HG02884 (cell line): Measurements from ENCODE around the gene SPOCK3.

ENCODE experiments used
- ATAC-seq: cut with Tn5 transposase; IDR thresholded peaks from one replicate; pipeline ENCODE4 v1.9.1; 2021; ENCODE audit warnings: mild to moderate bottlenecking, moderate library complexity; ENCODE audit not compliant: unreplicated experiment

The SPOCK3 gene

DNA sequence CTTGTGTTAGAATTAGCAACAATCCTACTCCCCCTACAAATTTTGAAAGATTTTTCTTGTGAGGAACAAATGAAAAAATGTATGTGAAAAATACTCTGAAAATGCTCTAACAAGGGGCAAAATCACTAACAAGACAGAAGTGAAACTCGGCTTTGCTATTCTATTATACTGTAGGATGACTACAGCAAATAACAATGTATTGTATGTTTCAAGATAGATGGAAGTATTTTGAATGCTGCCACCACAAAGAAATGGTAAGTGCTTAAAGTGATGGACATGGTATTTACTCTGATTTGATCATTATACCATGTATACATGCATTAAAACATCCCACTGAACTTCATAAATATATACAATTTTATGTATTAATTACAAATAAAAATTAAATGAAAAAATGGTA lies 192.8 kb downstream of the SPOCK3 start:
- no peak for ATAC-seq

DNA sequence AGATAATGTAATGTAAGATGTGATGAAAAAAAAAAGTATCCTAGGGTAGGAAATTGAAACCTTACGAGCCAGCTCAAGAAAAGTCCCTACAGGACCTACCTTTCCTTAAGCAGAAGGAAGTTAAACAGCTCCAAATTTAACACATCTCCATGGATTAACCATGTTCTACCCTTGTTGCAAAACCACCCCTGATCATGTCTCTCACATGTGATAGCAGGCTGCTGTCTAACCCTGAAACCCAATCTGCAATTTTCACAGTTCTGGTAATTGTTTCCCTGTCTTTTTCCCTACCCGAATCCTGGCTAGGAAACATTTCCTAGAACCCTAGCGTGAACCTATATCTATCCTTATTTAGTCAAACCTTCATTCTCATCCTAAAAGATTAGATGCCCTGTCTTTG lies 198.9 kb downstream of the SPOCK3 start:
- no peak for ATAC-seq

DNA sequence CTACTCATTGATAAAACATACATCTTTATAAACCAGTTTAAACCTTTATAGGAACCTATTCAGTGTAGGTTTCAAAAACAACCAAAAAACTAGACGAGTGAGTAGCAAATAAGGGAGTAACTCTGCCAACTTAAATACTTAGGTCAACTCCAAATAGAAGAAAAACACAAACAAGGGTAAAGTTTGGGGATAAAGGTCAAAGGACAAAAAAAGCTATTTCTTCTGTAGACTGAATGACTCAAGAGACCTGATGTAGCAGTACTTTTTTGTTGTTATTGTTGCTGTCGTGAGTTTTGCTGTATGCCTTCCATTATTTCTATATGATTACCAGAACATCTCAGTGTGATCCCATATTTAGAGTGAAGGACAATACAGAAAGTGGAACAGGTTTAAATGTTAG lies 199.3 kb downstream of the SPOCK3 start:
- ATAC-seq, result no peak

DNA sequence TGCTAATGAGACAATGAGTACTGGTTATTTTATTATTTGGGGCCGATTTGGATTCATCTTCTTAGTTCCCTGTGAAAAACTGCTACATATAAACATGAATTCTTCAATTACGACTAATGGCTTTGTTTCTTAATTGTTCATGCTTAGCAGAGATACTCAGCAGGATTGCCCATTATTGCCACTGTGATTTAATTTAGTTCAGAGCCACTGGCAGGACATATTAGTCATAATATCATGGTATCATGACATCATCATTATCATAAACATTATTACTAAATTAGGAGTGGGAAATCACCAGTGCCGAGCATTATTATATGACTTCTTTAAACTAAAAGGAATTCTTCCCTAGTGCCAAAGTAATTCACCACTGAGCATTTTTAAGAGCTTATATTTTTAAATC lies 201.4 kb downstream of the SPOCK3 start:
- ATAC-seq, result no peak

DNA sequence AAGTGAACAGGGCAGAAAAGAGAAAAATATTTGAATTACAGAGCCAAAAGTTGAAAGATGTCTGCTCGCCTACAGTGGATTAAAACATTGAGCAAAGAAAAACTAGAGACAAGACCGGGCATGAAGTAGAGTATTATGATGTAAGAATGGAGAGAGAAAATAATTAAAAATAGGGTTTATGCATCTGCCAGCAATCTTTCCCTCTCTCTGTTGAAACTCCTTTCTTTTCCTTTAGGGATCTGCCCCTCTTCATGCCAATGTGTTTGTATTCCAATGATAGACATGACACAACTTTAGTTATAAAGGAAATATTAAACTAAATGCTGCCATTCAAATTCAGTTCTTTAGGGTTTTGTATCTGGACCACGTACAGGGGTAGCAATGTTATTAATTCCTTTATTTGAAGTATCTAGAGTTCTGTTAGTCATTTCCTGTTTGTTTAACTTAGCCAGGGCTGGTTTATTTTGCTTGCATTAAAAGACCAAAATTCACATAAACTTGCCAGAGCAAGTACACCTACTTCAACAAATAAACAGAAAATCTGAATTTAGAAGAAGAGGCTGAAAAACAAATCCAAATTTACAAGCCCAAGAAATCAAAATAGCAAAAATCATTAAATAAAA lies 202.6 kb downstream of the SPOCK3 start:
- no peak for ATAC-seq

DNA sequence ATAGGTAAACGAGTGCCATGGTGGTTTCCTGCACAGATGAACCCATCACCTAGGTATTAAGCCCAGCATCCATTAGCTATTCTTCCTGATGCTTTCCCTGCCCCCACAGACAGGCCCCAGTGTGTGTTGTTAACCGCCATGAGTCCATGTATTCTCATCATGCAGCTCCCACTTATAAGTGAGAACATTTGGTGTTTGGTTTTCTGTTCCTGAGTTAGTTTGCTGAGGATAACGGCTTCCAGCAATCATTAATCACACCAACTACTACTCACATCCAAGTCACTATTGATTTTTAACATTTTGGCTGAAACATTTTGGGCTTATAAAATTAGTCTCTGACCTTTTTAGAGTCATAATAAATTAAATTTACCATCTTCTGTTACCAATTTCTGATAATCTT lies 205.3 kb downstream of the SPOCK3 start:
- no peak for ATAC-seq

DNA sequence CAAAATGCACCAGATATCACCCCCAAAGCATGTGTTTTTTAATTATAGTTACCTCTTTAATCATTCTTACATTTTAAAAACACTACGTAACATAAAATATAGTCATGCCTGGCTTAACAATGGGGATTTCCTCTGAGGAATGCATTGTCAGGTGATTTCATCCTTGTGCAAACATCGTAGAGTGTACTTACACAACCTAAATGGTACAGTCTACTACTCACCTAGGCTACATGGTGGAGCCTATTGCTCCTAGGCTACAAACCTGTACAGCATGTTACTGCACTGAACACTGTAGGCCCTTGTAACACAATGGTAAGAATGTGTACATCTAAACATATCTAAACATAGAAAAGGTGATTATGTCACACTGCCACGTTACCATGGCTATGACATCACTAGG lies 208.6 kb downstream of the SPOCK3 start:
- ATAC-seq, result no peak

DNA sequence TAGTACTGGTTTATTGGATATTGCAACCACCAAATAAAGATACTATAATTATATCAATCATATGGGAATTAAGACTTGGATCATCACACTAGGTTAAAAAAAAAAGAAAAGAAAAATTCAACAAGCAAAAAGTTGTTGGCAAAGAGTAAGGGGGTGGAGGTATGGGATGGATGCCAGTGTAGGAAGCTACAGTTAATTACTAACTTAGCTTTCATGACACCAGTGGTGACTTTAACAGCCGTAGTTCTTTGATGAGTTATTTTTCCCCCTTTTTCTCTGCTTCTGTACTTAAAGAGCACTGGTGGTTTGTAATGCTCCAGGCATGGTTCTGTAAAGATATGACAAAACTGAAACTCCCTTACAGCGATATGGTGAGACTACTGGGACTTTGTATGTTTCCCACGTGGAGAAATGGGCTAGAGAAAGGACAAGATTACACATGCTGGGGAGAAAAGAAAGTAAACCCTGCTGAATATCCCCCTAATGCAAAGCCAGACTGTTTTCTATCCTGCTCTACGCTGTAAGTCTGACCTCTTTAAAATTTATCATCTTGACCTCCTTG lies 210.8 kb downstream of the SPOCK3 start:
- no peak for ATAC-seq

DNA sequence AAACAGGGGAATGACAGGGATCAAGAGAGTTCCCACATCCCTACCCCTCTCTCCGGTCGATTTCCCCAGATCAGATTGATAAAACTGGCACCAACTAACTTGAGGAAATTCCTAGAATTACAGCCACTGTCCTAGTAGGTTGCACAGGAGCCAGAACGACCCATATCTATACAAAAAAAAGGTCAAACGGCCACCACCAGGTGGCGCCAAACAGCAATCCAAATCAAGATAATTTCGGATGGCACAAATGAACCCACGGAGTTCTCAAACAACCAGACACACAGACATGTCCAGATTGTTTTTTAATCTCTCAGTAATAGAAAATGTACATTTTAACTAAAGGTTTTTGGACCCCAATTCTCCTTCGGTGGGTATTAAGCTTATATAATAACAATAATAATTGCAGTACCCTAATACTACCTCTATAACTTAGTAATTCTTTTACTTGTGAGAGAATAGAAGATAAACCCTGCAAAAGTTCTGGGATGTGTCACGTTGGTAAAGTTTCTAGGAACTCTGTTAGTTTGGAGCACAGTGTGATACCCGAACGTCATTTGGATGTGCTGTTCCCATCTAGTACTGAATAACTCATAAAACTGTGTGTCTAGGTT lies 212.6 kb downstream of the SPOCK3 start:
- peak; percentile 57 for ATAC-seq

DNA sequence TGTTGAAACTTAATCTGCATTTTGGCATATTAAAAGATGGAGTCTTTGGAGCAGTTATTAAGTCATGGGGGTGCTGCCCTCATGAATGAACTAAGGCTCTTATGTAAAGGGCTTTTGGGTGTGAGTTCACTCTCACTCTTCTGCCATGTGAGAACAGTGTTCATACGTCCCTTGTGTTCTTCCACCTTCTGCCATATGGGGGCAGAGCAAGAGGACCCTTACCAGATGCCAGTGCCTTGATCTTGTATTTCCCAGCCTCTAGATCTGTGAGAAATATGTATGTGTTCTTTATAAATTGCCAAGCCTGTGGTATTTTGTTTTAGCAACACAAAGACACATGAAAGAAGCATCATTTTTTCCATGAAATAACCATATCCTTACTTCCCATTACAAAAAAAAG lies 213.9 kb downstream of the SPOCK3 start:
- no peak for ATAC-seq

DNA sequence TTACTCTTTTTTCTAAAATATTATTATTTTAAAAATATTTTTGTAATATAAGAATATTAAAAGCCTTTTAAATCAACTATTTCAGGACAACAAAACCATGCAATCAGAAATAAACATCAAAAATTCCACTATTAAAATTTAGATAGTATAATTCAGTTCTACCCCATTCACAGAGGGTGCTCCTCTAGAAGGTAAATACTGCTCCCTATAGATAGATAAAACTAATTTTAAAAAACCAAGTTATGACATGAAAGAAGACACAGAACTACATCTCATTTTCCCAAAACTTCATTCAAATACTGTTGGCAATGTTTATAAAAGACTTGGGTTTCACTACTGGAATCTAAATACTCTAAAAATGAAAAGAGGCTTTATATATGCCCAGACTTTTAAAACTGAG lies 219.3 kb downstream of the SPOCK3 start:
- ATAC-seq, result no peak

DNA sequence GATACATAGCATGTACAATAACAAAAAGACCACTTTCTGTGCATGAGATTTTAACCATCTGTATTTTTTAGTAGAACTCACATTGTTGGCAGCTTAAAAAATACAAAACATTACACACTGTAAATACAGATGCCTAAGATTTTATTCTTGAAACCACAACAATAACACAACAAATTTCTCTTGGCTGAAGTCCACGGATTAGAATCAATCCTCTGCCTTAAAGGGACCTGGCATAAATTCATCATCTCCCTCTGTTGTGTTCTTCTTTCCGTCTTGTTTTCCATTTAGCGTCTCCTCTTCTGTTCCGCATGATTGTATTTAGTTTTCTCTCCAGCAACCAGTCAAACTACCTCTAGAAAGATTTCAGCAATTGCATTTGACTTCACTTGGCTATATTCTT lies 231.0 kb downstream of the SPOCK3 start:
- ATAC-seq, result no peak

DNA sequence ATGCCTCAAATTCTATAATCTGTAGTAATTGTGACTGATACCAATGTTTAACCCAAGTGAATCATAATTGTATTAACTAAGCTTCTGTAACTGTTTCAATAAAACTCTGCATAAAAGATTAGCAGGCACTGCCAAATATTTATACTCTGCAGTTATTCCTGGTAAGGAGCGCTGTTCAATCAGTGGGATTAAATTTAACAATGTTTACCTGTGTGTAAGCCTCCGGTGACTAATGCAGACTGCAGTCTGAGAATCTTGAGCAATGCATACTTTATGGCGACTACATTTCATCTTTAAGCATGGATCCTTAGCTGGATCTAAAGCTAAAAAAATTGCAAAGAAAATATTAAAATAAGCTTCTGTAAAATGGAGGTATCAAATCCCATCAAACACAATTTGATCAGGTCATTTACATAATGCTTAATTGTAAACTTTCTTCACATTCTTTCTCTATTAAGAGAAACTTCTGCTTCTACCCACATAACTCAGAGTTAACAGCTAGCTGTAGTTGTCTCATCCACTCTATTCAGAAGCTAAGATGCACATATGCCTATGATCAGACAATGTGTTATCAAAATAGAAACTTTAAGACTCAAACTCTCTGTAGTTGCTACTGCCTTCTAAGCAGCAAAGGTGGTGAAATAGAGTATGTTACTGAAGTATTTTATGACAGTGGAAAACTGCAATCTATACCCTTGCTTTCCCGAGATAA lies 234.0 kb downstream of the SPOCK3 start:
- ATAC-seq, result no peak

DNA sequence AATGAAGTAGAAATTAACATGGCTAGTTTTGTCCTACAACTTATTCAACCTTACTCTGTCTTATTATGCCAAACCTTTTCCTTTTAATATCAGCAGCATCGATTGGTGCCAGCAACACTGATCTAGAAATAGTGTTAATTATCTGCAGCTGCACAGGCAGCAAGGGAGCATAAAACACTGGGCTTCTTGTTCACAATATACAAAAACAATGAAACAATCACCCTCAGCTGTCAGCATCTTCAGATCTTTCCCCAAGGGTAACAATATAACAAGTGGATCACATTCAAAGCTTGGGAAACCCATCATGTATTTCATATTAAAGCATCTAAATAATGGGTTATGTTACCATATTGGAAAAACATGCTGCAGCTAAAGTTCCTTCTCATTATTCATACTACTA lies 238.1 kb downstream of the SPOCK3 start:
- no peak for ATAC-seq

DNA sequence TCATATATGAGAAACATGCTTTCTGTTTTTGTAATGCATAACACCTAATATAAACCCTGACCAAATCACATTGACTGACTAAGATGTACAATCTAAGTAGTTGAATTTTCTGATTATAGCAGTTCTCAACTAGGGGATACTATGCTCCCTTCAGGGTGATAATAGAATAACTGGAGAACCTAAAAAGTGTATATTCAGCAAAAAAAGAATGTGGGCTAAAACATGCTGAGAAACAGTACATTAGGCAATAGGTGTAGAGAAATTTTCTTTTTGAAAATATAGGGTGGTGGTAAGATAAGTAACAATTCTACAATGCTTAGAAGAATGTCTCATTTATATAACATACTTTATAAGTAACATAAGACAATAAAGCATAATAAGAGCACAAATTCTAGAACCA lies 239.6 kb downstream of the SPOCK3 start:
- no peak for ATAC-seq

DNA sequence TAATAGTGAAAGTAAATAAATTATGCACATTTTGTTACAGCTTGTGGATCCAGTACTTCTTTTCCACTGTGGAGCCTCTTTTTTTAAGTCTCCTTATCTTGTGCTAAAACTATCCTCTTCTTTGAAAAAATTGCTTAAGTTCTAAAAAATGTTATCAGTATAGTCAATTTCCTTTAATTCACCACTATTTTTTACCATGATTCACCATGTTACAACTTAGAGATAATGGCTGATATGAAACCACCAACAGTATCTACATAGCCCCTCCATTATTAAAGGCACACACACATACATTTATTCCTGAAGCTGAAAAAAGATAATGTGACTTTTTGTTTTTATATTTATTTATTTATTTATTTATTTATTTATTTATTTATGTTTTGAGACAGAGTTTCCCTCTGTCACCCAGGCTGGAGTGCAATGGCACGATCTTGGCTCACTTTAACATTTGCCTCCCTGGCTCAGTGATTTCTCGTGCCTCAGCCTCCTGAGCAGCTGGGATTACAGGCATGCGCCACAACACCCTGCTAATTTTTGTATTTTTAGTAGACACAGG lies 243.2 kb downstream of the SPOCK3 start:
- no peak for ATAC-seq

DNA sequence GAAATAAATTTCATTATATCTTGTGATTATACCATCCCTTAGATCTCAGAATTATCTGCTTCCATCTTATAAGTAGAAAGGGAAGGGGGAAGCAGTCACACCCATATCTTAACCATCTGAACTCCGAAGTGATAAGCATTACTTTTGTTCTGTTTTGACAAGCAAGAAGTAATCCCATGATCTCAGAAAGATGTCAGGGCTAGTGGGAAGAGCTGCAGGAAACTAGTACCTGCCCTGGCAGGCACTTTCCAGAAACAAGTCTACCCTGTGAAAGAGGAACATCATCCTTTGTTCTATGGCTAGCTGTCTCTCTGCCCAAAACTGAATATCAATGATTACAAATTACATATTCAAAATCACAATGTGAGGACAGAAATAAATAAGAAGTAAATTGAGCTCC lies 244.4 kb downstream of the SPOCK3 start:
- no peak for ATAC-seq

DNA sequence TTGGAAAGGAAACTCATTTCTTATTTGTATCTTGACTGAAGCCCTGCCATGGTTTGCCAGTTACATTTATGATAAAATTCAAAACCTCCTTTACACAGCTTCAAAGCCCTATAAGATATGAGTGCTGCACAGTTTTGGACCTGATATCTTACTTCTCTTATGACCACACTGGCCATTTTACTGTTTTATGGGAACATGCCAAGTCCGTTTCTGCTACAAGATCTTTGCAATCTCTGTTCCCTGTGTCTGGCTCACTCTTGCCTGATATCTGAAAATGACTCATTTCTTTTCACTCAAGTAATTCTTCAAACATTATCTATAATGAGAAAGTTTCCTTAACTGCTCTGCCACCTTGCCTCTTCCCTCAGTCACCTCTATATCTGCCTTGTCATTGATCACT lies 247.3 kb downstream of the SPOCK3 start:
- ATAC-seq, result no peak

DNA sequence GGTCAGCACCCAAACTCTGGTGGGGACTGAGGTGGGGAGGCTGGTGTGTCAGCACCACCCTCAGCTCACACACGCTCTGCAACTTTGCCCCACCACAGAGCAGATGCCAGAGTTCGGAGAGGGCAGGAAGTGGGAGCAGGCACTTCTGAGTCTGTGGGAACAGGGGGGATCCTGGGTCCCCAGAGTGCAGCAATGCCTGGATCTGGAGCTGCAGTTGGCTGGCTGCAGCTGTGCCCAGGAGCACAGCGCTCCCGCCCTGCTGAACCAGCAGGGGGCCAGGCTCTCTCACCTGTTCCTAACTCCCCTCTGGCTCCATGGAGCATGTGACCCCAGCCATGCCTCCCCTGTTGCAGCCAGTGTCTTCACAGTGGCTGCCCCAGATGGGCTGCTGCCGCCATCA lies 252.4 kb downstream of the SPOCK3 start:
- ATAC-seq, result no peak

DNA sequence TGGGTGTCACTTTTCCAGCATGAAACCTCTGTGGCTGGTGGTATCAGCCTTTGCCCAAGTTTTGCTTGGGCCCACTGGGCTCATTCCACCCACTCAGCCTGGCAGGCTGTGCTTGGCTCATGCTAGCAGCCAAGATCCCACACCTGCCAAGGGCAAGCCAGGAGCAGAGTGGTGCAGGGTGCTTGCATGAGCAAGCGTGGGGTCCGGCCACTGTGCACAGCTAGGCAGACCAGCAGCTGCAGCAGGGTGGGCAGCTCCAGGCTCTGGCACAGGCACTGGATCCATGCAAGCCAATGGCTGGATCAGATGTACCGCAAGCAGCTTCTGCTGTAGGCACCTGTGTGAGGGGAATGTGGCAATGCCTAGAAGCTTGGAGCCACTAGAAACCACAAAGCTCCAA lies 253.9 kb downstream of the SPOCK3 start:
- ATAC-seq, result no peak

DNA sequence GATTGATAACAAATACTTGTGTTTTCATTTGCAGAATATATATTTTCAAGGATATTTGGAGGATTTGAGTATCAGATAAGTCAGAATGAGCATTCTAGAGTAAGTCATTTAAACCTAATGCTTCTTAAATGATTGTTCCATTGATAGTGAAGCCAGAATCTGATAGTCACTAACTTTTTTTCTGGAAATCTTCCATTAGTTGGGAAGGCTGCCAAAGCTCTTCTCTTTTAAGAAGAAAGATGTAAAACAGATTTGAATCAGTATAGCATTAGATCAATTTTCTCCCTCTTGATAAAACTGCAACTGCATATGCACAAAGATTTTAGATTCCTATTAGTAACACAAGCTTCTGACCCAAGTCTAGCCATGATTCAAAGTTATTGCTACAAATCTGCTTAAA lies 256.7 kb downstream of the SPOCK3 start:
- no peak for ATAC-seq

DNA sequence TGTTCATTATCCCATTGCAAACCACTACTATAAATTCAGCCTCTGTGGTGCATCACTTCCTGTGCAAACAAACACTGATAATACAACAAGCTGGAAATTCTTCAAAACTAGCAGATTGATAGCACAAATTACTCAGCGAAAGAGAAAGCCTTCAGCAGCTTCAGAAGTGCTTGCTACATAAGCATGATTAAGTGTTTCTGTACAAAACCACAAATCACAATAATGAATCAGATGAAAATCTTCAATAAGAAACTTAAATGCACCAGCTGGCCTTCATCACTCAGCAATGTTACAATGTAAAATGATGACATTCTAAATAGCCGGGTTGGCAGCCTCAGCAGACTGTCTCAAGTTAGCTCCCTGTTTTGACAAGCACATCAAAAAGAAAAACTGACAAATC lies 262.2 kb downstream of the SPOCK3 start:
- no peak for ATAC-seq
